Measurements from ENCODE around the gene MAP2K7.

MAP2K7 gene

DNA sequence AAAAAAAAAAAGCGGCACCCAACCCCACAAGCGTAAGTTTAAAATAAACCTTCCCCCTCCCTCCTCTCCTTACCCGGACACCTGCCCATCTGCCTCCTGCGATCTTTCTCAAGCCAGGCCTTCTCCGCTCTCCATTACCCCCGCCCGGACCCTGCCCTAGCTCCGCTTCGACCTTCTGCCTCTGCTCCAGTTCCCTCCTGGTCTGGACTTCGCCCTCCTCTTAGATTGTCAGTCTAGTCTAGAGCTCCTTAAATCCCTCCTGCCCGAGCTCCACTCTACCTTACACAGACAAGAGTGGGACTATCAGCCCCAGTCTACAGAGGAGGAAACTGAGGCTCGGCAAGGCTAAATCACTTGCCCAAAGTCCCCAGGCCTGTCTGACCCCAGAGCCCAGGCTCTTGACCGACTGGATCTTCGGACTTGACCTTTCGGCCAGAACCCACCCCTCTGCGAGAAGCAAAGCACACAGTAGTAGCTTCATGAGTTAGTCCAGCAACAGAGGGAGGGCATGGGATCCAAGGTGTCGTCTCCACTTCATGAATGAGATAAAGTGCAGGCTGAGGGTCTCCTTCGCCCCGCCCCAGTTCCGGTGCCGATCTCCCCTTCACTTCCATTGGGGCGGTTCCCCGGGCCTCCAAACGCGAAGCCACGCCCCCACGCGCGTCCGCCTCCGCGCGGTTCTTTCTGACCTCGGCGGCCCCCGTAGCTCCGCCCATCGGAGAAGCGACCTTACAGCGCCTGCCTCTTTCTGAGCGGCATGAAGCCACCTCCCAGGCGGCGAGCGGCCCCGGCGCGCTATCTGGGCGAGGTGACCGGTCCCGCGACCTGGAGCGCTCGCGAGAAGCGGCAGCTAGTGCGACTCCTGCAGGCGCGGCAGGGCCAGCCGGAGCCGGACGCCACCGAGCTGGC, 16.2 kb downstream of the MAP2K7 start, which contains the start of gene SNAPC2:
Gene SNAPC2 (plus strand): TSS at position 729 of the 909 bp plus-strand sequence. CDS start 29 bp downstream, at position 758.
- Histone ChIP-seq H3K27ac (ENCODE audit: low read length, poor library complexity, severe bottlenecking) (peak within 1 kb of the TSS; percentile 30), H4K91ac (ENCODE audit: low read length) (peak within 1 kb of the TSS; percentile 66), H2AFZ (ENCODE audit: low read depth, low read length) (peak within 1 kb of the TSS; percentile 96), H2BK12ac (ENCODE audit: low read length in 2 of 2) (peak within 1 kb of the TSS in 1 of 2 experiments; percentile 0), H3K4me2 (ENCODE audit: low read length, poor library complexity, severe bottlenecking) (peak within 1 kb of the TSS; percentile 77), H2AK5ac (ENCODE audit: low read length, severe bottlenecking) (peak within 1 kb of the TSS; percentile 0), H3K27me3 (ENCODE audit: control insufficient read depth in 1 of 2, insufficient read depth in 1 of 2, low read length in 2 of 2) (peaks cover 17 to 26% of the 10 kb centered on the region in 2 experiments), H3K4me3 (ENCODE audit: insufficient read depth in 1 of 2, low read depth in 1 of 2, low read length in 2 of 2) (peak within 1 kb of the TSS; percentile 81 to 94), H3K79me1 (replicated peaks; ENCODE audit: low read length, poor library complexity, severe bottlenecking) (peaks cover 9% of the 10 kb centered on the region), H2BK120ac (ENCODE audit: low read depth, low read length) (no peak within 1 kb of the TSS), H4K8ac (ENCODE audit: low read length) (peak within 1 kb of the TSS; percentile 7), H3K18ac (ENCODE audit: low read depth in 1 of 2, low read length in 2 of 2) (peak within 1 kb of the TSS; percentile 26 to 80), H3K9me3 (ENCODE audit: control insufficient read depth, low read length) (no peaks in the 10 kb centered on the region), H3K9ac (ENCODE audit: low read length) (peak within 1 kb of the TSS; percentile 84), H3K14ac (ENCODE audit: low read length in 2 of 2) (peak within 1 kb of the TSS in 1 of 2 experiments; percentile 79), H3K23ac (ENCODE audit: low read length in 2 of 2) (no peak within 1 kb of the TSS), H2BK15ac (ENCODE audit: low read depth, poor library complexity, severe bottlenecking) (peak within 1 kb of the TSS; percentile 95), H2BK5ac (ENCODE audit: low read depth, low read length, poor library complexity, severe bottlenecking) (peak within 1 kb of the TSS; percentile 54), H3K36me3 (ENCODE audit: control insufficient read depth in 1 of 2, insufficient read depth in 2 of 2, low read depth in 1 of 2, low read length in 2 of 2) (peaks cover 18 to 38% of the 10 kb centered on the region in 2 experiments), H3K4ac (ENCODE audit: low read depth in 1 of 2, low read length in 2 of 2) (peak within 1 kb of the TSS; percentile 48 to 91), H3K4me1 (ENCODE audit: control insufficient read depth, insufficient read depth, low read depth, low read length) (peaks cover 46% of the 10 kb centered on the region)
- DNase-seq = peak; percentile 93
- WGBS = 19% methylated on average over 62 of the region's 62 CpGs

DNA sequence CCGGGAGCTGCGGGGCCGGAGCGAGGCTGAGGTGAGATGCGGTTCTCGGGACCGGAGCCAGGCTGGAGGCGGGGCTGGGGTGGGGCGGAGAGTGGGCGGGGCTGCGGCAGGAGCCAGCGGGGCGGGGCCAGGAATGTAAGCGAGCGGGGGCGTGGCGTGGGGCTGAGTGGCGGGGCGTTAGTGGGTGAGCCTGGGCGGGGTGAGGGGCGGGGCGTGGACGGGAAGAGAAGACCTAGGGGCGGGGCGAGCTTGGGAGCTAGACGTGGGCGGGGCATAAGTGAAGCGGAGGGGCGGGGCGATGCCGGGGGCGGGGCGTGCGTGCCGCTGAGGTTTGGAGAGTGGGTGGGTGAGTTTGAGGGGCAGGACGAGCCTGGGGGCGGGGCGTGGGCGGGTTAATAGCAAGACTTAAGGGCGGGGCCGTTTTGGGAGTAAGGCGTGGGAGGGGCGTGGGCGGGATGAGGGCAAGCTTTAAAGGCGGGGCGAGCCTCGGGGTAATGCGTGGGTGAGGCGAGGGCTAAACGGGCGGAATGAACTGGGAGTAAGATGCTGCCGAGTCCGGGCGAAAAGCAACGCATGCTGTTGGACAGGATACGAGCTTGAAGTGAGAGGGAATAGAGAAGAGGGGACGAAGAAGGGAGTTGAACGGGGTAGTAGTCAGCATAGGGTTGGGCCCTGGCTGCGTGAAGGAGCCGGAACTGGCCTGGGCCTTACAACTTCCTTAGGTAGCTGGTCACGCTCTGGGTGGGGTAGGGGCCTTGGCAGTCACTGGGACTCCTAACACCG, 17.0 kb downstream of the MAP2K7 start:
- peak overlapping the region; percentile 84 for H3K9ac ChIP-seq (ENCODE audit: low read length)
- H3K79me1 ChIP-seq (replicated peaks; ENCODE audit: low read length, poor library complexity, severe bottlenecking) = peaks cover 9% of the 10 kb centered on the region
- no peak overlapping the region for H2AK5ac ChIP-seq (ENCODE audit: low read length, severe bottlenecking)
- H2BK12ac ChIP-seq (ENCODE audit: low read length in 2 of 2) = no peak overlapping the region
- no peaks in the 10 kb centered on the region for H3K9me3 ChIP-seq (ENCODE audit: control insufficient read depth, low read length)
- H3K4me1 ChIP-seq (ENCODE audit: control insufficient read depth, insufficient read depth, low read depth, low read length) = peaks cover 53% of the 10 kb centered on the region
- H2BK5ac ChIP-seq (ENCODE audit: low read depth, low read length, poor library complexity, severe bottlenecking) = peak overlapping the region; percentile 54
- H2BK15ac ChIP-seq (ENCODE audit: low read depth, poor library complexity, severe bottlenecking) = peak overlapping the region; percentile 85
- peak overlapping the region in 1 of 2 experiments; percentile 91 for H3K4ac ChIP-seq (ENCODE audit: low read depth in 1 of 2, low read length in 2 of 2)
- peak overlapping the region; percentile 30 for H3K27ac ChIP-seq (ENCODE audit: low read length, poor library complexity, severe bottlenecking)
- peak overlapping the region; percentile 96 for H2AFZ ChIP-seq (ENCODE audit: low read depth, low read length)
- WGBS = 7% methylated on average over 53 of the region's 62 CpGs
- no peak overlapping the region for H4K91ac ChIP-seq (ENCODE audit: low read length)
- no peak overlapping the region for H4K8ac ChIP-seq (ENCODE audit: low read length)
- H2BK120ac ChIP-seq (ENCODE audit: low read depth, low read length) = no peak overlapping the region
- DNase-seq = peak; percentile 94
- H3K4me3 ChIP-seq (ENCODE audit: insufficient read depth in 1 of 2, low read depth in 1 of 2, low read length in 2 of 2) = peak overlapping the region; percentile 81 to 94
- H3K23ac ChIP-seq (ENCODE audit: low read length in 2 of 2) = no peak overlapping the region
- H3K27me3 ChIP-seq (ENCODE audit: control insufficient read depth in 1 of 2, insufficient read depth in 1 of 2, low read length in 2 of 2) = peaks cover 9 to 20% of the 10 kb centered on the region in 2 experiments
- peak overlapping the region; percentile 26 to 80 for H3K18ac ChIP-seq (ENCODE audit: low read depth in 1 of 2, low read length in 2 of 2)
- H3K14ac ChIP-seq (ENCODE audit: low read length in 2 of 2) = peak overlapping the region in 1 of 2 experiments; percentile 79
- peaks cover 18 to 34% of the 10 kb centered on the region in 2 experiments for H3K36me3 ChIP-seq (ENCODE audit: control insufficient read depth in 1 of 2, insufficient read depth in 2 of 2, low read depth in 1 of 2, low read length in 2 of 2)
- peak overlapping the region; percentile 77 for H3K4me2 ChIP-seq (ENCODE audit: low read length, poor library complexity, severe bottlenecking)

DNA sequence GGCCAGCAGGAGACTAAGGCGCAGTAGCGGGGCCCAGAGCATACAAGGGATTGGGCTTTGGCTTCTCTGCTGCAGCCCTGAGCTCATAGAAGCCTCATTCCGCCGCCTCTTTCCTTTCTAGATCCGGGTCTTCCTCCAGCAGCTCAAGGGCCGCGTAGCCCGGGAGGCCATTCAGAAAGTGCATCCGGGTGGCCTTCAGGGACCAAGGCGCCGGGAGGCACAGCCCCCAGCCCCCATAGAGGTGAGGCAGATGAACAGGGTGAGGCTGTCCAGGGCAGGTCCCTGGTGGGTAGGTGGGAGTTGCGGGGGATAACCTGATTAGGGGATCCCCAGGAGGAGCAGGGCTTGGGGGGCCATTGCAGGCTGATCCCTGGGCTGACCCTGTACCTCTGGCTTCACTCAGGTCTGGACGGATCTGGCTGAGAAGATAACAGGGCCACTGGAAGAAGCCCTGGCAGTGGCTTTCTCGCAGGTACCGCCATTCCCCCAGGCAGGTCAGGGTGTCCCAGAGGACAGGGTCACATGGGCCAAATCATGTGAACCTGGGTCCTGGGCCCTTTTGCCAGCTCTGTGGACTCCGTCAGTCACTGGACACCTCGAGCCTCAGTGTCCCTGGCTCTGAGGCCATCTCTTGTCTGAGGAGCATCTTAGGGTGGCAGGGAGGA, 17.8 kb downstream of the MAP2K7 start:
- Histone ChIP-seq H2BK5ac (ENCODE audit: low read depth, low read length, poor library complexity, severe bottlenecking) (no peak overlapping the region), H3K18ac (ENCODE audit: low read depth in 1 of 2, low read length in 2 of 2) (peak overlapping the region in 1 of 2 experiments; percentile 80), H3K4me3 (ENCODE audit: insufficient read depth in 1 of 2, low read depth in 1 of 2, low read length in 2 of 2) (peak overlapping the region in 1 of 2 experiments; percentile 83), H3K79me1 (replicated peaks; ENCODE audit: low read length, poor library complexity, severe bottlenecking) (peaks cover 9% of the 10 kb centered on the region), H2AFZ (ENCODE audit: low read depth, low read length) (no peak overlapping the region), H3K4me1 (ENCODE audit: control insufficient read depth, insufficient read depth, low read depth, low read length) (peaks cover 50% of the 10 kb centered on the region), H2BK15ac (ENCODE audit: low read depth, poor library complexity, severe bottlenecking) (no peak overlapping the region), H3K9me3 (ENCODE audit: control insufficient read depth, low read length) (no peaks in the 10 kb centered on the region), H3K27ac (ENCODE audit: low read length, poor library complexity, severe bottlenecking) (no peak overlapping the region), H3K27me3 (ENCODE audit: control insufficient read depth in 1 of 2, insufficient read depth in 1 of 2, low read length in 2 of 2) (peaks cover 4 to 16% of the 10 kb centered on the region in 2 experiments), H3K36me3 (ENCODE audit: control insufficient read depth in 1 of 2, insufficient read depth in 2 of 2, low read depth in 1 of 2, low read length in 2 of 2) (peaks cover 18 to 34% of the 10 kb centered on the region in 2 experiments), H2AK5ac (ENCODE audit: low read length, severe bottlenecking) (no peak overlapping the region), H4K91ac (ENCODE audit: low read length) (no peak overlapping the region), H2BK12ac (ENCODE audit: low read length in 2 of 2) (no peak overlapping the region), H3K23ac (ENCODE audit: low read length in 2 of 2) (no peak overlapping the region), H3K4ac (ENCODE audit: low read depth in 1 of 2, low read length in 2 of 2) (no peak overlapping the region), H3K4me2 (ENCODE audit: low read length, poor library complexity, severe bottlenecking) (peak overlapping the region; percentile 77), H2BK120ac (ENCODE audit: low read depth, low read length) (no peak overlapping the region), H4K8ac (ENCODE audit: low read length) (no peak overlapping the region), H3K14ac (ENCODE audit: low read length in 2 of 2) (no peak overlapping the region), H3K9ac (ENCODE audit: low read length) (peak overlapping the region; percentile 84)
- WGBS = 87% methylated on average over 15 of the region's 17 CpGs
- DNase-seq = no peak
